Ishikawa (cell line): ENCODE measurements around the gene PPP4R3B.

Source experiments
- CEBPB ChIP-seq: IDR thresholded peaks from 2 replicates; pipeline ENCODE4 v1.6.1; 2012
- EP300 ChIP-seq: IDR thresholded peaks from 2 replicates; pipeline ENCODE4 v1.6.1; 2012; ENCODE audit warnings: borderline replicate concordance
- MAX ChIP-seq: IDR thresholded peaks from 2 replicates; pipeline ENCODE4 v1.6.1; 2012
- NFIC ChIP-seq: IDR thresholded peaks from 2 replicates; pipeline ENCODE4 v1.6.1; 2012
- RAD21 ChIP-seq: IDR thresholded peaks from 2 replicates; pipeline ENCODE4 v1.6.1; 2012; ENCODE audit warnings: low read depth

- TF ChIP-seq MAX (no peak), CEBPB (no peak), EP300 (no peak), RAD21 (no peak), NFIC (no peak)
Observed at GRCh38 chr2:55601849-55602248, 15.6 kb downstream of the PPP4R3B start.
